HG03108 (cell line): Measurements from ENCODE around the gene FAM13B.
"Not testable (repeated sequence)": the region's sequence is repeated elsewhere in the genome, so short reads cannot be mapped to it uniquely, and the experiment has no call there.

Source experiments
- ATAC-seq: cut with Tn5 transposase; IDR thresholded peaks from one replicate; pipeline ENCODE4 v1.9.1; 2021; ENCODE audit warnings: moderate library complexity; ENCODE audit not compliant: unreplicated experiment

Gene FAM13B

GRCh38 chr5:138032572-138033385 lies at the start of gene FAM13B:
Gene FAM13B, minus strand, starts transcription at chr5:138033079. Its CDS starts 13,968 bp downstream, at chr5:138019111.
- peak; percentile 43 for ATAC-seq

GRCh38 chr5:138082033-138082432 lies 49.2 kb upstream of the FAM13B start:
- no peak for ATAC-seq

- ATAC-seq = no peak
These were observed 45.2 kb upstream of the FAM13B start for GRCh38 chr5:138078006-138078643.

GRCh38 chr5:138077064-138077696 lies 44.3 kb upstream of the FAM13B start:
- ATAC-seq = no peak

GRCh38 chr5:138070026-138070425 lies 37.1 kb upstream of the FAM13B start:
- ATAC-seq = not testable (repeated sequence)

- ATAC-seq = no peak
These were observed 36.1 kb upstream of the FAM13B start for GRCh38 chr5:138068742-138069600.

- ATAC-seq = no peak
These were observed 35.1 kb upstream of the FAM13B start for GRCh38 chr5:138067945-138068344.

GRCh38 chr5:138065102-138065501 lies 32.2 kb upstream of the FAM13B start:
- no peak for ATAC-seq

GRCh38 chr5:138064526-138064925 lies 31.6 kb upstream of the FAM13B start:
- ATAC-seq = no peak

GRCh38 chr5:138054847-138055558 lies 22.1 kb upstream of the FAM13B start:
- no peak for ATAC-seq

GRCh38 chr5:138054206-138054605 lies 21.3 kb upstream of the FAM13B start:
- ATAC-seq = no peak

GRCh38 chr5:138053554-138053953 lies 20.7 kb upstream of the FAM13B start:
- no peak for ATAC-seq

- not testable (repeated sequence) for ATAC-seq
These were observed 19.8 kb upstream of the FAM13B start for GRCh38 chr5:138052718-138053117.

- no peak for ATAC-seq
These were observed 18.8 kb upstream of the FAM13B start for GRCh38 chr5:138051441-138052296.

GRCh38 chr5:138045283-138045682 lies 12.4 kb upstream of the FAM13B start:
- not testable (repeated sequence) for ATAC-seq

GRCh38 chr5:138038826-138039225 lies 5.9 kb upstream of the FAM13B start:
- ATAC-seq = no peak

- ATAC-seq = no peak
These were observed 5.2 kb upstream of the FAM13B start for GRCh38 chr5:138037907-138038633.

- ATAC-seq = no peak
These were observed 4.4 kb upstream of the FAM13B start for GRCh38 chr5:138037271-138037670.
